NOMO-1 (cell line): ENCODE measurements around the gene TMEM238.

Experiments used
- DNase-seq, 2 experiments: peaks; one replicate each; lab custom pipeline; 2025; ENCODE audit not compliant: unreplicated experiment in 2 of 2; lab: John Stamatoyannopoulos, UW

The TMEM238 gene

GRCh38 chr19:55360902-55361301 lies 23.2 kb downstream of the TMEM238 start:
- no peak for DNase-seq

- no peak for DNase-seq
These were observed 24.9 kb downstream of the TMEM238 start for GRCh38 chr19:55358943-55359908.

- DNase-seq = no peak
These were observed 25.6 kb downstream of the TMEM238 start for GRCh38 chr19:55358493-55358892.

GRCh38 chr19:55355213-55355821 lies 28.8 kb downstream of the TMEM238 start:
- DNase-seq = no peak

GRCh38 chr19:55354698-55355212 lies 29.3 kb downstream of the TMEM238 start, which contains the start of gene COX6B2:
Gene COX6B2 (minus strand): TSS chr19:55354719. CDS start chr19:55354521, 198 bp downstream.
- no peak for DNase-seq

GRCh38 chr19:55353803-55354697 lies 30.0 kb downstream of the TMEM238 start:
- peak; percentile 22 to 25 for DNase-seq

- DNase-seq = no peak
These were observed 30.7 kb downstream of the TMEM238 start for GRCh38 chr19:55353356-55353802.

GRCh38 chr19:55352549-55353145 lies 31.4 kb downstream of the TMEM238 start:
- no peak for DNase-seq

GRCh38 chr19:55352040-55352439 lies 32.1 kb downstream of the TMEM238 start:
- DNase-seq = no peak

- DNase-seq = no peak
These were observed 33.3 kb downstream of the TMEM238 start for GRCh38 chr19:55350620-55351315.

GRCh38 chr19:55348317-55349034 lies 35.6 kb downstream of the TMEM238 start:
- DNase-seq = no peak

GRCh38 chr19:55347442-55348009 lies 36.6 kb downstream of the TMEM238 start:
- no peak for DNase-seq

- no peak for DNase-seq
These were observed 37.2 kb downstream of the TMEM238 start for GRCh38 chr19:55346725-55347441.

GRCh38 chr19:55345818-55346724 lies 38.0 kb downstream of the TMEM238 start:
- DNase-seq = no peak

- DNase-seq = no peak
These were observed 38.8 kb downstream of the TMEM238 start for GRCh38 chr19:55345101-55345817.

- DNase-seq = no peak
These were observed 39.6 kb downstream of the TMEM238 start for GRCh38 chr19:55344444-55344843.
